HepG2 (cell line): ENCODE results near the gene REM2. TPM values are rescaled to one million over a fixed set of nuclear protein-coding genes. Genes with fewer than 3 reads are reported as not detected.

ENCODE experiments used
- ATAC-seq: fragments of 200-7000 bp; cut with Tn5 transposase; 3 replicates; pipeline ENCODE4 v1.9.1; 2020; ENCODE audit warnings: mild to moderate bottlenecking, moderate library complexity
- BruUV-seq: library from RNA; stranded (reverse); fragments of 400-500 nt; replicated peaks from 2 replicates; lab custom pipeline; 2021; lab: Mats Ljungman, UMichigan
- CTCF ChIA-PET: fragments of 300-600 bp; formaldehyde crosslinking; extraction: SDS; loops from one replicate; lab custom pipeline; 2021; ENCODE audit warnings: low total read pairs, inconsistent platforms, low intra/inter-chr PET ratio; lab: Yijun Ruan, JAX
- POLR2A ChIA-PET: fragments of 350-600 bp; sonication (Branson Sonifier 250); formaldehyde crosslinking; loops from one replicate; lab custom pipeline; 2020; ENCODE audit warnings: antibody characterized with exemption, inconsistent platforms; lab: Yijun Ruan, JAX
- DNase-seq: peaks from one replicate; pipeline ENCODE4 v3.0.0-alpha.2; 2015; ENCODE audit warnings: low spot score
- FAIRE-seq: peaks from 3 replicates; lab custom pipeline; 2011; peaks lifted over from hg19 to GRCh38; lab: Jason Lieb, UNC
- H2AFZ ChIP-seq: one replicate; pipeline ENCODE4 v1.6.1; 2011; ENCODE audit warnings: low read length, inconsistent platforms
- H3K27ac ChIP-seq: fragments of 300-600 bp; 3 replicates; pipeline ENCODE4 v1.8.0; 2011; ENCODE audit warnings: mixed run types, mild to moderate bottlenecking, mixed read lengths, low read length, inconsistent platforms; ENCODE audit not compliant: insufficient read depth; ENCODE audit errors: extremely low read length
- H3K27me3 ChIP-seq, 2 experiments: fragments of 200-600 bp in 1 of 2; 2 replicates in 1 of 2; 3 replicates in 1 of 2; pipeline versions ENCODE4 v1.6.0 to v1.8.0; 2011; ENCODE audit warnings: low read length in 2 of 2, mild to moderate bottlenecking in 2 of 2, moderate library complexity in 2 of 2, inconsistent platforms in 1 of 2; ENCODE audit not compliant: insufficient read depth in 2 of 2, control insufficient read depth in 1 of 2
- H3K36me3 ChIP-seq, 2 experiments: fragments of 200-600 bp in 1 of 2; replicated peaks in 1 of 2; 2 replicates in 1 of 2; 3 replicates in 1 of 2; pipeline versions ENCODE4 v1.5.1 to v1.8.0; 2011; ENCODE audit warnings: low read length in 2 of 2, inconsistent platforms in 1 of 2; ENCODE audit not compliant: insufficient read depth in 2 of 2, control insufficient read depth in 1 of 2
- H3K4me1 ChIP-seq: 2 replicates; pipeline ENCODE4 v1.5.1; 2012; ENCODE audit warnings: low read length, inconsistent platforms; ENCODE audit not compliant: insufficient read depth
- H3K4me2 ChIP-seq: 2 replicates; pipeline ENCODE4 v1.6.0; 2011; ENCODE audit warnings: low read depth, low read length, inconsistent platforms
- H3K4me3 ChIP-seq, 3 experiments: fragments of 200-600 bp in 1 of 3; sonication (generic), shearing (Covaris generic) in 1 of 3; replicated peaks in 1 of 3; 2 replicates each; pipeline ENCODE4 v1.5.1; 2011 to 2016; ENCODE audit warnings: low read length in 3 of 3, inconsistent platforms in 2 of 3, low read depth in 2 of 3, mild to moderate bottlenecking in 2 of 3, control low read depth in 1 of 3, mixed read lengths in 1 of 3; ENCODE audit not compliant: insufficient read depth in 1 of 3
- H3K79me2 ChIP-seq: one replicate; pipeline ENCODE4 v1.6.1; 2011; ENCODE audit warnings: low read length, inconsistent platforms; ENCODE audit not compliant: insufficient read depth
- H3K9ac ChIP-seq: 2 replicates; pipeline ENCODE4 v1.6.0; 2011; ENCODE audit warnings: mild to moderate bottlenecking, low read depth, low read length, inconsistent platforms; ENCODE audit not compliant: insufficient read depth
- H3K9me3 ChIP-seq: 2 replicates; pipeline ENCODE4 v1.5.1; 2012; ENCODE audit warnings: mild to moderate bottlenecking, low read length
- H4K20me1 ChIP-seq: 2 replicates; pipeline ENCODE4 v1.6.0; 2011; ENCODE audit warnings: inconsistent platforms, mild to moderate bottlenecking, low read length, moderate library complexity; ENCODE audit not compliant: insufficient read depth
- ARID2 ChIP-seq: sonication (generic); formaldehyde crosslinking; IDR thresholded peaks from 2 replicates; pipeline ENCODE4 v1.8.1; 2022; ENCODE audit warnings: mild to moderate bottlenecking, missing genetic modification reagents, borderline replicate concordance
- ARID4A ChIP-seq: sonication (generic); formaldehyde crosslinking; IDR thresholded peaks from 2 replicates; pipeline ENCODE4 v1.5.0; 2020; ENCODE audit warnings: mild to moderate bottlenecking, missing genetic modification reagents, borderline replicate concordance
- BRF2 ChIP-seq: sonication (generic); formaldehyde crosslinking; IDR thresholded peaks from 2 replicates; pipeline ENCODE4 v1.8.1; 2022; ENCODE audit warnings: mild to moderate bottlenecking, missing genetic modification reagents
- EEA1 ChIP-seq: sonication (generic); formaldehyde crosslinking; IDR thresholded peaks from 2 replicates; pipeline ENCODE4 v1.5.1; 2020; ENCODE audit warnings: mild to moderate bottlenecking, missing genetic modification reagents, borderline replicate concordance
- ESRRA ChIP-seq: sonication (generic); formaldehyde crosslinking; IDR thresholded peaks from 2 replicates; pipeline ENCODE4 v1.5.1; 2020; ENCODE audit warnings: mild to moderate bottlenecking, low read depth, missing genetic modification reagents
- HNF4G ChIP-seq, 2 experiments: sonication (generic) in 1 of 2; formaldehyde crosslinking in 1 of 2; IDR thresholded peaks; 2 replicates each; pipeline versions ENCODE4 v1.4.0 to v1.6.1; 2011 to 2020; ENCODE audit warnings: borderline replicate concordance in 2 of 2, low read depth in 2 of 2, mild to moderate bottlenecking in 2 of 2, low read length in 1 of 2, missing genetic modification reagents in 1 of 2, moderate library complexity in 1 of 2
- IRX3 ChIP-seq: sonication (generic); formaldehyde crosslinking; IDR thresholded peaks from 2 replicates; pipeline ENCODE4 v1.8.1; 2023; ENCODE audit warnings: mild to moderate bottlenecking, low read depth, missing genetic modification reagents, borderline replicate concordance
- KLF15 ChIP-seq: sonication (generic); formaldehyde crosslinking; IDR thresholded peaks from 2 replicates; pipeline ENCODE4 v1.8.1; 2023; ENCODE audit warnings: borderline replicate concordance, mild to moderate bottlenecking, inconsistent platforms, missing genetic modification reagents, mixed read lengths
- SAFB2 ChIP-seq: sonication (generic); formaldehyde crosslinking; IDR thresholded peaks from 2 replicates; pipeline ENCODE4 v1.5.1; 2020; ENCODE audit warnings: missing genetic modification reagents, low read depth, mild to moderate bottlenecking, borderline replicate concordance
- YY1 ChIP-seq: IDR thresholded peaks from 2 replicates; pipeline ENCODE4 v1.6.1; 2011; ENCODE audit warnings: low read length, low read depth, moderate library complexity, mild to moderate bottlenecking; ENCODE audit not compliant: insufficient read depth, insufficient replicate concordance
- ZFP41 ChIP-seq: sonication (generic); formaldehyde crosslinking; IDR thresholded peaks from 2 replicates; pipeline ENCODE4 v1.4.0; 2020; ENCODE audit warnings: mild to moderate bottlenecking, missing genetic modification reagents, borderline replicate concordance
- ZNF20 ChIP-seq: sonication (generic); formaldehyde crosslinking; IDR thresholded peaks from 2 replicates; pipeline ENCODE4 v1.4.0; 2020; ENCODE audit warnings: mild to moderate bottlenecking, moderate library complexity, missing genetic modification reagents
- ZNF446 ChIP-seq: sonication (generic); formaldehyde crosslinking; IDR thresholded peaks from 2 replicates; pipeline ENCODE4 v1.5.0; 2020; ENCODE audit warnings: mild to moderate bottlenecking, missing genetic modification reagents
- WGBS: methylation state at CpG from one replicate; pipeline ENCODE4 v1.1.6; 2017; ENCODE audit warnings: low lambda C conversion rate; 5-methylcytosine and 5-hydroxymethylcytosine counted together
- in situ Hi-C: cut with HindIII; loops from 2 replicates; pipeline ENCODE4 v1.10.0; 2017; ENCODE audit warnings: low pct_unique_long_range_greater_than_20kb; ENCODE audit not compliant: extremely low pct_ligation_motif_present
- intact Hi-C: fragments of 100-400 bp; cut with micrococcal nuclease; formaldehyde crosslinking; loops from one replicate; pipeline ENCODE4 v1.10.0; 2022; ENCODE audit not compliant: unreplicated experiment
- polyA plus RNA-seq, 8 experiments: library from polyadenylated mRNA; depleted of rRNA in 3 of 8; stranded (reverse) in 7 of 8; unstranded in 1 of 8; fragments of >200 nt; fragmentation: Illumina TruSeq in 4 of 8; extraction: Trizol in 4 of 8; gene quantifications; 2 replicates each; pipeline versions ENCODE4 v1.2.1 to v1.2.3, GENCODE V29; 2011 to 2016; ENCODE audit warnings: low read depth in 4 of 8, missing spikeins in 1 of 8, mixed read lengths in 1 of 8; ENCODE audit not compliant: insufficient read depth in 1 of 8
- total RNA-seq, 5 experiments: library from RNA; depleted of rRNA; stranded (reverse); fragments of >200 nt; fragmentation: Illumina TruSeq; extraction: Trizol; gene quantifications; 2 replicates each; pipeline ENCODE4 v1.2.3, GENCODE V29; 2016; ENCODE audit warnings: low read depth in 1 of 5
- TF ChIP-seq, protein P1 (sequence below): IDR thresholded peaks from 2 replicates; pipeline ENCODE4 v1.6.1; 2016

REM2 gene
- total and polyA plus RNA-seq, 2 of the 13 experiments (the other 11 are each of a cell fraction or from before 2014, with no cell fraction given) = 0.20 TPM; not detected in 1

- BruUV-seq = no TSS peak
- intact Hi-C loops = no loop called here
- H4K20me1 ChIP-seq = no peaks in the 10 kb centered on the region
- no peaks in the 10 kb centered on the region for H3K79me2 ChIP-seq
- no peak within 1 kb of the TSS for H3K9ac ChIP-seq
- no peak within 1 kb of the TSS for H3K4me2 ChIP-seq
- in situ Hi-C loops = no loop called here
- FAIRE-seq (no peak), ATAC-seq (no peak), DNase-seq (peak; percentile 36)
- H3K27ac ChIP-seq = no peak within 1 kb of the TSS
- CTCF ChIA-PET = no interaction called here
- no peaks in the 10 kb centered on the region for H3K9me3 ChIP-seq
- POLR2A ChIA-PET = interaction anchor here (1.3 to 4.5 kb wide), 7 partner anchors 8 to 64 kb away, joined by 3 to 27 read pairs (median 11); partner anchors contain the start of genes AJUBA, HAUS4, LRP10 and PRMT5
- H3K4me3 ChIP-seq = no peak within 1 kb of the TSS
- H2AFZ ChIP-seq = no peak within 1 kb of the TSS
- 97% methylated on average over 46 of the region's 46 CpGs for WGBS
- no peaks in the 10 kb centered on the region for H3K27me3 ChIP-seq
- peaks cover 34 to 52% of the 10 kb centered on the region in 2 experiments for H3K36me3 ChIP-seq
- H3K4me1 ChIP-seq = peaks cover 33% of the 10 kb centered on the region
- TF ChIP-seq KLF15 (CRISPR knock-in tag) (no peak), BRF2 (CRISPR knock-in tag) (0 out of 2 replicates have a peak, but pooled peaks have one; percentile 46), ARID4A (CRISPR knock-in tag) (0 out of 2 replicates have a peak, but pooled peaks have one; percentile 25), EEA1 (CRISPR knock-in tag) (0 out of 2 replicates have a peak, but pooled peaks have one; percentile 34), ZNF20 (CRISPR knock-in tag) (no peak), ZNF446 (CRISPR knock-in tag) (no peak), ZFP41 (no peak), ESRRA (CRISPR knock-in tag) (no peak), ARID2 (CRISPR knock-in tag) (peak; percentile 66; the same call in 1 of the 2 replicates), YY1 (peak; percentile 18), SAFB2 (CRISPR knock-in tag) (0 out of 2 replicates have a peak, but pooled peaks have one; percentile 29), HNF4G (IDR thresholded peaks at IDR 0.05; ENCODE audit: borderline replicate concordance, low read depth, low read length) (no peak), HNF4G (CRISPR knock-in tag; IDR thresholded peaks at IDR 0.05; ENCODE audit: borderline replicate concordance, low read depth) (no peak), IRX3 (CRISPR knock-in tag) (0 out of 2 replicates have a peak, but pooled peaks have one; percentile 38)
- TF ChIP-seq, protein P1, sequence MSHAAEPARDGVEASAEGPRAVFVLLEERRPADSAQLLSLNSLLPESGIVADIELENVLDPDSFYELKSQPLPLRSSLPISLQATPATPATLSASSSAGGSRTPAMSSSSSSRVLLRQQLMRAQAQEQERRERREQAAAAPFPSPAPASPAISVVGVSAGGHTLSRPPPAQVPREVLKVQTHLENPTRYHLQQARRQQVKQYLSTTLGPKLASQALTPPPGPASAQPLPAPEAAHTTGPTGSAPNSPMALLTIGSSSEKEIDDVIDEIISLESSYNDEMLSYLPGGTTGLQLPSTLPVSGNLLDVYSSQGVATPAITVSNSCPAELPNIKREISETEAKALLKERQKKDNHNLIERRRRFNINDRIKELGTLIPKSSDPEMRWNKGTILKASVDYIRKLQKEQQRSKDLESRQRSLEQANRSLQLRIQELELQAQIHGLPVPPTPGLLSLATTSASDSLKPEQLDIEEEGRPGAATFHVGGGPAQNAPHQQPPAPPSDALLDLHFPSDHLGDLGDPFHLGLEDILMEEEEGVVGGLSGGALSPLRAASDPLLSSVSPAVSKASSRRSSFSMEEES (CRISPR knock-in tag) = no peak
These were observed 36.0 kb downstream of the REM2 start, which contains the start of gene RBM23 for GRCh38 chr14:22918804-22919600. TSS of gene RBM23 (minus strand) at chr14:22919149.
